Heart left ventricle (tissue), 16 donors: ENCODE results near the gene PDE6B. TPM values are rescaled to one million over a fixed set of nuclear protein-coding genes. Genes with fewer than 3 reads are reported as not detected.

Source experiments
- ATAC-seq, 4 donors: fragments of 200-7000 bp; cut with Tn5 transposase; one replicate each; pipeline ENCODE4 v1.9.1; 2020 to 2022; ENCODE audit warnings: moderate library complexity in 4 of 4, mild to moderate bottlenecking in 3 of 4, moderate number of reproducible peaks in 1 of 4
- DNase-seq, 5 donors: peaks; one replicate each; pipeline ENCODE4 v3.0.0-alpha.2; 2020
- H3K27ac ChIP-seq, 12 donors: fragments of 200-600 bp; sonication (generic) in 4 of 12; one replicate each; pipeline versions ENCODE4 v1.5.0 to v1.8.0; 2016 to 2022; ENCODE audit warnings: mild to moderate bottlenecking in 2 of 12
- H3K27me3 ChIP-seq, 9 donors: fragments of 200-600 bp; sonication (generic) in 2 of 9; one replicate each; pipeline versions ENCODE4 v1.5.1 to v1.8.0; 2016 to 2022; ENCODE audit warnings: mild to moderate bottlenecking in 3 of 9
- H3K36me3 ChIP-seq, 9 donors: fragments of 200-600 bp; sonication (generic) in 2 of 9; one replicate each; pipeline versions ENCODE4 v1.5.0 to v1.8.0; 2018 to 2022; ENCODE audit warnings: mild to moderate bottlenecking in 2 of 9
- H3K4me1 ChIP-seq, 12 donors: fragments of 200-600 bp; sonication (generic) in 4 of 12; one replicate each; pipeline versions ENCODE4 v1.5.0 to v1.8.0; 2016 to 2022; ENCODE audit warnings: mild to moderate bottlenecking in 3 of 12
- H3K4me3 ChIP-seq, 12 donors: fragments of 200-600 bp; sonication (generic) in 4 of 12; one replicate each; pipeline versions ENCODE4 v1.5.0 to v1.8.0; 2017 to 2022; ENCODE audit warnings: mild to moderate bottlenecking in 9 of 12, moderate library complexity in 4 of 12
- H3K9me3 ChIP-seq, 12 donors: fragments of 200-600 bp; sonication (generic) in 4 of 12; one replicate each; pipeline versions ENCODE4 v1.5.0 to v1.8.0; 2016 to 2022; ENCODE audit warnings: mild to moderate bottlenecking in 1 of 12
- CTCF ChIP-seq, 12 donors: fragments of 200-600 bp; sonication (generic) in 4 of 12; IDR thresholded peaks; one replicate each; pipeline versions ENCODE4 v1.5.0 to v1.8.0; 2018 to 2022; ENCODE audit warnings: antibody characterized with exemption in 12 of 12, mild to moderate bottlenecking in 5 of 12
- POLR2A ChIP-seq, 2 donors: fragments of 450-650 bp; IDR thresholded peaks; one replicate each; pipeline ENCODE4 v1.6.1; 2017; ENCODE audit warnings: antibody characterized with exemption in 2 of 2, mild to moderate bottlenecking in 2 of 2, moderate library complexity in 2 of 2
- WGBS, 4 donors: extraction: QIAGEN DNeasy Blood & Tissue Kit in 2 of 4; methylation state at CpG; one replicate each; pipeline versions ENCODE4 v1.1.5 to v1.1.7; 2013 to 2018; 5-methylcytosine and 5-hydroxymethylcytosine counted together
- intact Hi-C, 10 donors: fragments of 100-400 bp; cut with DNase I; formaldehyde crosslinking; loops; one replicate each; pipeline versions ENCODE4 v1.11.1 to v1.14.2; 2022
- polyA plus RNA-seq, 2 donors: library from polyadenylated mRNA; stranded (reverse); fragments of 200-250 nt; gene quantifications; one replicate each; pipeline ENCODE4 v1.2.3, GENCODE V29; 2013
- total RNA-seq, 9 donors: library from RNA; depleted of rRNA in 2 of 9; stranded (reverse); fragments of >200 nt in 2 of 9; fragmentation: NEBNext Ultra II Directional in 3 of 9; extraction: Animal tissue kit (Norgen Biotek cat#: 25700) in 3 of 9; gene quantifications; one replicate each; pipeline versions ENCODE4 v1.1.0 to v1.2.4, GENCODE V29; 2016 to 2023
- donor health status: ischemic (EF 13 %, LVEDD 7.1; RV severe dilation, severe dysfunction).
- donor health status: healthy with polysubstance abuse.
- donor health status: DM: no; HTN: yes; CAD: no.
- donor health status: DM: no; HTN: no; CAD: no.
- donor health status: ischemic (EF 25% LVEDD 6.9; RV normal size, moderate dysfunction).
- donor health status: ischemic (EF 25% LVEDD 5.7; RV mildly dilated, moderate dysfunction).
- donor health status: healthy.
- donor health status: DM: yes; HTN: yes; CAD: no.
- donor health status: ischemic (EF 35%, LVEDD 5.7; RV mildly dilated, moderate dysfunction).
- donor health status: nonischemic (EF 11% LVEDD 7.7; RV severe dilation, severe dysfunction).
- donor health status: DM: yes; HTN: yes; CAD: no.
- donor health status: PGD.
- donor health status: ischemic (EF 29% LVEDD 5.4; RV normal size, mild dysfunction).
- donor health status: nonischemic (EF 23%, LVEDD 6.1; RV moderate dilation, normal function).

The PDE6B gene
- total and polyA plus RNA-seq, 11 donors, result 0.61 to 8.4 (median 3.5) TPM

- 51 to 57% (median 55%) methylated on average over 15 to 17 of the region's 17 CpGs for WGBS, 4 donors
- intact Hi-C loops, result no loop called here
- Histone ChIP-seq H3K27ac (no peak overlapping the region), H3K27me3 (peaks cover 5 to 16% (median 13%) of the 10 kb centered on the region in 9 donors), H3K4me1 (peaks cover 0 to 12% (median 0%) of the 10 kb centered on the region in 12 donors), H3K9me3 (no peaks in the 10 kb centered on the region), H3K36me3 (no peaks in the 10 kb centered on the region), H3K4me3 (no peak overlapping the region)
- ATAC-seq (no peak), DNase-seq (peak in 2 of 5 donors; percentile 18 to 22)
- TF ChIP-seq POLR2A (IDR thresholded peaks at IDR 0.05), result no peak
- no peak for TF ChIP-seq CTCF (IDR thresholded peaks at IDR 0.05)
Observed at GRCh38 chr4:654871-655463, 29.6 kb downstream of the PDE6B start.

GRCh38 chr4:655464-656151 is 30.2 kb downstream of the PDE6B start:
- Histone ChIP-seq H3K4me3 (no peak overlapping the region), H3K27ac (no peak overlapping the region), H3K4me1 (peaks cover 0 to 10% (median 0%) of the 10 kb centered on the region in 12 donors), H3K9me3 (no peaks in the 10 kb centered on the region), H3K36me3 (no peaks in the 10 kb centered on the region), H3K27me3 (peaks cover 0 to 10% (median 7%) of the 10 kb centered on the region in 9 donors)
- intact Hi-C loops, result no loop called here
- DNase-seq (peak in 2 of 5 donors; percentile 13 to 28), ATAC-seq (no peak)
- TF ChIP-seq CTCF (IDR thresholded peaks at IDR 0.05) (no peak), POLR2A (IDR thresholded peaks at IDR 0.05) (no peak)
- WGBS, 4 donors, result 68 to 74% (median 71%) methylated on average over 23 to 26 of the region's 26 CpGs

- DNase-seq (peak in 3 of 5 donors; percentile 23 to 52 (median 25)), ATAC-seq (no peak)
- TF ChIP-seq POLR2A (IDR thresholded peaks at IDR 0.05), result no peak
- no peak for TF ChIP-seq CTCF (IDR thresholded peaks at IDR 0.05)
- no peak overlapping the region for H3K27ac ChIP-seq
- WGBS, 4 donors, result 72 to 75% (median 73%) methylated on average over 48 to 58 of the region's 58 CpGs
- no peaks in the 10 kb centered on the region for H3K4me1 ChIP-seq
- no peaks in the 10 kb centered on the region for H3K36me3 ChIP-seq
- H3K4me3 ChIP-seq, result no peak overlapping the region
- intact Hi-C loops, result no loop called here
- no peaks in the 10 kb centered on the region for H3K9me3 ChIP-seq
- H3K27me3 ChIP-seq, result peaks cover 0 to 1% (median 0%) of the 10 kb centered on the region in 9 donors
Observed at GRCh38 chr4:656436-657337, 31.3 kb downstream of the PDE6B start.
